Tibial artery (tissue), 4 donors: ENCODE measurements around the gene RNGTT.

Experiments
- DNase-seq, 2 donors: peaks; one replicate each; pipeline ENCODE4 v3.0.0-alpha.2; 2019
- H3K27ac ChIP-seq, 2 donors: fragments of 200-600 bp; sonication (generic) in 1 of 2; 1 replicate in 1 of 2; 2 replicates in 1 of 2; pipeline ENCODE4 v1.5.1; 2018 to 2019; ENCODE audit warnings: mild to moderate bottlenecking in 1 of 2
- H3K27me3 ChIP-seq, 2 donors: fragments of 200-600 bp; sonication (generic) in 1 of 2; one replicate each; pipeline versions ENCODE4 v1.5.1 to v1.6.0; 2016 to 2019
- H3K36me3 ChIP-seq, 3 donors: fragments of 200-600 bp; sonication (generic) in 2 of 3; one replicate each; pipeline ENCODE4 v1.5.1; 2016 to 2019; ENCODE audit warnings: mild to moderate bottlenecking in 2 of 3
- H3K4me1 ChIP-seq, 4 donors: fragments of 200-600 bp; sonication (generic) in 2 of 4; 1 replicate in 3 of 4; 2 replicates in 1 of 4; pipeline ENCODE4 v1.5.1; 2016 to 2019
- H3K4me3 ChIP-seq, 2 donors: fragments of 200-600 bp; sonication (generic) in 1 of 2; 1 replicate in 1 of 2; 2 replicates in 1 of 2; pipeline ENCODE4 v1.5.1; 2018 to 2019; ENCODE audit warnings: mild to moderate bottlenecking in 2 of 2
- H3K9me3 ChIP-seq, 3 donors: fragments of 200-600 bp; sonication (generic) in 1 of 3; one replicate each; pipeline ENCODE4 v1.5.1; 2016 to 2019
- intact Hi-C: fragments of 100-400 bp; cut with DNase I; formaldehyde crosslinking; loops from one replicate; pipeline ENCODE4 v1.15.0; 2023; ENCODE audit warnings: low total_unique reads
- TF ChIP-seq, protein P1 (sequence below), 2 experiments: fragments of 200-600 bp in 1 of 2; fragments of 450-650 bp in 1 of 2; IDR thresholded peaks; one replicate each; pipeline ENCODE4 v1.5.1; 2017 to 2019; ENCODE audit warnings: antibody characterized with exemption in 2 of 2, mild to moderate bottlenecking in 1 of 2, moderate library complexity in 1 of 2

Gene RNGTT

DNA sequence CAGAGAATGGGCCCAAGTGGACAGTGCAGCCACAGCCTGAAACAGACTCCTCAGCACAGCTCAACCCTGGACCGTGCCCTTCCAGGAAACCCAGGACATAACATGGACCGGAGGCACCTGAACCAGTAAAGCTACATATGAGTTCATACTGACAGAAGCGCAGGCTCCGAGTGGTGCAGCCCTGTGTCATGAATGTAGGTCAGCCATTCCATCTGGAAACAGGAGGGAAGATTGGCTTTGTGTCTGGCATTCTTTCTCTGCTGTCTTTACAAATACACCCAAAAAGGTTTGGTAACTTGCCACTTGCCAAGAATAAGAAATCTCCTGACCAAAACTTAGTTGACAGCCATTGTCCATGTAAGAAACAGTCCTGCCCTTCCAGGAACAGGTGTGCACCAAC is 366.6 kb downstream of the RNGTT start:
- intact Hi-C loops: no loop called here

DNA sequence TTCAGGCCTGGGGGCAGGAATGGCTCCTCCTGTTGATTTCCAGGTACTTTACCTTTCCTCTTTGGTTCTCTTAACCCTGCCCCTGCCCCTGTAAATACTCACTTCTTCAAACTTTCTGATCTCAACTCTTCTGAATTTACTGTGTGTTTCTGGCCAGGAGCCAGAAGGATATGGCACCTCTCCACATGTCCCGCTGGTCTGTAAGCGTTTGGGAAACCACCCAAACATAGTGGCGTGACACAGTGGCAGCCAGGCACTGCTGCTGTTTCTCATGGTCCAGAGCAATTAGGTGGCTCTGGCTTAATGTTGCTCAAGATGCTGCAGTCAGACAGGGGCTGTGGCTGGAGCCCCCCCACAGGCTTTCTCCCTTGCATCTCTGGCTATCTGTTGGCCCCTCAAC is 374.5 kb downstream of the RNGTT start:
- no peaks in the 10 kb centered on the region for H3K36me3 ChIP-seq
- intact Hi-C loops: no loop called here
- H3K9me3 ChIP-seq: no peaks in the 10 kb centered on the region
- peaks cover 0 to 34% (median 23%) of the 10 kb centered on the region in 4 donors for H3K4me1 ChIP-seq
- H3K4me3 ChIP-seq: no peak overlapping the region
- peak overlapping the region in 1 of 2 donors; percentile 15 for H3K27ac ChIP-seq
- H3K27me3 ChIP-seq: no peaks in the 10 kb centered on the region
- TF ChIP-seq, protein P1, sequence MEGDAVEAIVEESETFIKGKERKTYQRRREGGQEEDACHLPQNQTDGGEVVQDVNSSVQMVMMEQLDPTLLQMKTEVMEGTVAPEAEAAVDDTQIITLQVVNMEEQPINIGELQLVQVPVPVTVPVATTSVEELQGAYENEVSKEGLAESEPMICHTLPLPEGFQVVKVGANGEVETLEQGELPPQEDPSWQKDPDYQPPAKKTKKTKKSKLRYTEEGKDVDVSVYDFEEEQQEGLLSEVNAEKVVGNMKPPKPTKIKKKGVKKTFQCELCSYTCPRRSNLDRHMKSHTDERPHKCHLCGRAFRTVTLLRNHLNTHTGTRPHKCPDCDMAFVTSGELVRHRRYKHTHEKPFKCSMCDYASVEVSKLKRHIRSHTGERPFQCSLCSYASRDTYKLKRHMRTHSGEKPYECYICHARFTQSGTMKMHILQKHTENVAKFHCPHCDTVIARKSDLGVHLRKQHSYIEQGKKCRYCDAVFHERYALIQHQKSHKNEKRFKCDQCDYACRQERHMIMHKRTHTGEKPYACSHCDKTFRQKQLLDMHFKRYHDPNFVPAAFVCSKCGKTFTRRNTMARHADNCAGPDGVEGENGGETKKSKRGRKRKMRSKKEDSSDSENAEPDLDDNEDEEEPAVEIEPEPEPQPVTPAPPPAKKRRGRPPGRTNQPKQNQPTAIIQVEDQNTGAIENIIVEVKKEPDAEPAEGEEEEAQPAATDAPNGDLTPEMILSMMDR (IDR thresholded peaks at IDR 0.05): no peak
- DNase-seq: no peak

More for the DNA sequence above, 366.6 kb downstream of the RNGTT start:
- no peak overlapping the region for H3K27ac ChIP-seq
- no peak overlapping the region for H3K4me3 ChIP-seq
- TF ChIP-seq, protein P1 (IDR thresholded peaks at IDR 0.05): no peak
- H3K27me3 ChIP-seq: no peaks in the 10 kb centered on the region
- no peaks in the 10 kb centered on the region for H3K36me3 ChIP-seq
- DNase-seq: no peak
- no peaks in the 10 kb centered on the region for H3K9me3 ChIP-seq
- no peaks in the 10 kb centered on the region for H3K4me1 ChIP-seq

- Histone ChIP-seq H3K4me3 (peak overlapping the region in 1 of 2 donors; percentile 24), H3K9me3 (peaks cover 0 to 4% (median 0%) of the 10 kb centered on the region in 3 donors), H3K27ac (peak overlapping the region; percentile 71 to 77), H3K27me3 (no peaks in the 10 kb centered on the region), H3K4me1 (peaks cover 0 to 34% (median 23%) of the 10 kb centered on the region in 4 donors), H3K36me3 (no peaks in the 10 kb centered on the region)
- DNase-seq: no peak
- TF ChIP-seq, protein P1 (IDR thresholded peaks at IDR 0.05): no peak
- intact Hi-C loops: no loop called here
Observed at GRCh38 chr6:88587150-88587520, 376.3 kb downstream of the RNGTT start.

DNA sequence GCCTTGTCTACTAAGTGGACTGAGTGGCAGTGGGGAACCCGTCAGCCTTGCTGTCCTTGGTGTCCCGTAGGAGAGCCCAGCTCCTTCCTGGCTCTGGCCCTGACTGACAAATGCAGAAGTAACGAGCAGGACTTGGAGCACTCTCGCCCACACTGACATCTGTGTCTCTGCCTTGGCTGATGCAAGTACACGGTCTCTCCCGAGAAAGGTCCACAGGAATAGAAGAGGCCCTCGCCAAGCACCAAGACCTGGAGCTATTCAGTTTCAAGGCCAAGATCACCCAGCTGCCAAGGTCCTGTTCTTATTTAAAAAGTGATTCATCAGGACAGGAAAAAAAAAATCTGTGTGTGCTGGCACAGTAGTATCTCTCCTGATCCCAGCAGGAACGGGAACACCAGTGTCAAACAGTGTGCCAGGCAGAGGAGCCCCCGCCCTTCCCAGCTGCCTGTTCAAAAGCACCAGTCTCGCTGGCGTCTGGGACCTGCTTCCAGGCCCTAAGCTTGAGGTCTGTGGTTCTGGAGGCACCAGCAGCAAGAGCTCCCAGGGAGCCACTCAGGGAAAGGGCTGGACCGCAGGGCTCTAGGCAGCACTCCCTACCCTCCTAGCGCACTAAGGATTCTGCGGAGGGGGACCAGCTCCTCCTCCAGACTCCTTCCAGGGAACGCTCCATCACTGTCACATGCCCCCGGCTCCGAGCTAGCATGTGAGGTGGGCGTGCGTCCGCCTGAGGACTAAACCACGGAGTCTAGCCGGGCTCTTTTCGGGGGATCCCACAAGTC is 376.9 kb downstream of the RNGTT start:
- Histone ChIP-seq H3K4me1 (peaks cover 0 to 34% (median 23%) of the 10 kb centered on the region in 4 donors), H3K4me3 (peak overlapping the region in 1 of 2 donors; percentile 24), H3K9me3 (peaks cover 0 to 6% (median 4%) of the 10 kb centered on the region in 3 donors), H3K27ac (peak overlapping the region; percentile 71 to 77), H3K27me3 (no peaks in the 10 kb centered on the region), H3K36me3 (no peaks in the 10 kb centered on the region)
- peak; percentile 75 to 89 for DNase-seq
- TF ChIP-seq, protein P1 (IDR thresholded peaks at IDR 0.05): no peak
- intact Hi-C loops: no loop called here

- H3K36me3 ChIP-seq: no peaks in the 10 kb centered on the region
- peaks cover 0 to 34% (median 23%) of the 10 kb centered on the region in 4 donors for H3K4me1 ChIP-seq
- H3K9me3 ChIP-seq: peaks cover 0 to 6% (median 4%) of the 10 kb centered on the region in 3 donors
- peak overlapping the region; percentile 71 to 77 for H3K27ac ChIP-seq
- intact Hi-C loops: no loop called here
- no peak overlapping the region for H3K4me3 ChIP-seq
- no peaks in the 10 kb centered on the region for H3K27me3 ChIP-seq
- TF ChIP-seq, protein P1 (IDR thresholded peaks at IDR 0.05): no peak
- no peak for DNase-seq
Observed at GRCh38 chr6:88585276-88585692, 378.1 kb downstream of the RNGTT start.
